ENCODE data around the gene GBP6. TPM values are rescaled to one million over a fixed set of nuclear protein-coding genes. Genes with fewer than 3 reads are reported as not detected.
"Not testable (repeated sequence)": the region's sequence is repeated elsewhere in the genome, so short reads cannot be mapped to it uniquely, and the experiment has no call there.

The GBP6 gene
- total RNA-seq, 3 donors from 2014 or later, result 0.44 TPM; not detected in 2

- no peak for TF ChIP-seq POLR2AphosphoS5 (IDR thresholded peaks at IDR 0.05)
- TF ChIP-seq, protein P1, sequence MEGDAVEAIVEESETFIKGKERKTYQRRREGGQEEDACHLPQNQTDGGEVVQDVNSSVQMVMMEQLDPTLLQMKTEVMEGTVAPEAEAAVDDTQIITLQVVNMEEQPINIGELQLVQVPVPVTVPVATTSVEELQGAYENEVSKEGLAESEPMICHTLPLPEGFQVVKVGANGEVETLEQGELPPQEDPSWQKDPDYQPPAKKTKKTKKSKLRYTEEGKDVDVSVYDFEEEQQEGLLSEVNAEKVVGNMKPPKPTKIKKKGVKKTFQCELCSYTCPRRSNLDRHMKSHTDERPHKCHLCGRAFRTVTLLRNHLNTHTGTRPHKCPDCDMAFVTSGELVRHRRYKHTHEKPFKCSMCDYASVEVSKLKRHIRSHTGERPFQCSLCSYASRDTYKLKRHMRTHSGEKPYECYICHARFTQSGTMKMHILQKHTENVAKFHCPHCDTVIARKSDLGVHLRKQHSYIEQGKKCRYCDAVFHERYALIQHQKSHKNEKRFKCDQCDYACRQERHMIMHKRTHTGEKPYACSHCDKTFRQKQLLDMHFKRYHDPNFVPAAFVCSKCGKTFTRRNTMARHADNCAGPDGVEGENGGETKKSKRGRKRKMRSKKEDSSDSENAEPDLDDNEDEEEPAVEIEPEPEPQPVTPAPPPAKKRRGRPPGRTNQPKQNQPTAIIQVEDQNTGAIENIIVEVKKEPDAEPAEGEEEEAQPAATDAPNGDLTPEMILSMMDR (IDR thresholded peaks at IDR 0.05), result no peak
- TF ChIP-seq POLR2A (IDR thresholded peaks at IDR 0.05), result no peak
- no peak overlapping the region for H3K4me3 ChIP-seq
- no peak for DNase-seq (ENCODE audit: low spot score in 2 of 2)
- no peaks in the 10 kb centered on the region for H3K9me3 ChIP-seq
- no peak overlapping the region for H3K27ac ChIP-seq
- no peaks in the 10 kb centered on the region for H3K4me1 ChIP-seq
- no peaks in the 10 kb centered on the region for H3K36me3 ChIP-seq
- intact Hi-C loops (cut with DNase I; ENCODE audit: low total_unique reads), result no loop called here
- H3K27me3 ChIP-seq, result no peaks in the 10 kb centered on the region
Observed at GRCh38 chr1:89405275-89405929, 41.5 kb downstream of the GBP6 start.

DNA sequence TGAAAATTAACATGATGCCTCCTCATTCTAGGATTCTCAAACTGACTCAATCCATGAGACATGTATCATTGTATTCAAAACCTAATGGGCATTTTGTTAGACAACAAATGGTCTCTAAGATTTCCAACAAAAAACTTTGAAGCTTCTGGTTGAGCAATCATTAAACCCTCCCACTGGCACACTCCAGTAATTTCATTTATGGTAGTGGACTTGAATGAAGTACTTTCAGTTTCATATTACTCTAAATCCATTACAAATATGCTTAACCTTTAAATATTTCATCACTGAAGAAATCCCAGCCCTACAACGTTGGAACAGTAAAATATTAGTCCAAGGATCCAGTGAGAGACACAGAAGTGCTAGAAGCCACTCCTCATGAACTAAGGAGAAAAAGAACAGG, 43.5 kb downstream of the GBP6 start:
- no peak for DNase-seq (ENCODE audit: low spot score in 2 of 2)
- TF ChIP-seq POLR2A (IDR thresholded peaks at IDR 0.05) (no peak), POLR2AphosphoS5 (IDR thresholded peaks at IDR 0.05) (no peak)
- TF ChIP-seq, protein P1 (IDR thresholded peaks at IDR 0.05), result no peak
- no peaks in the 10 kb centered on the region for H3K4me1 ChIP-seq
- H3K4me3 ChIP-seq, result peak overlapping the region; percentile 19 to 62 (median 40)
- H3K9me3 ChIP-seq, result no peaks in the 10 kb centered on the region
- H3K36me3 ChIP-seq, result no peaks in the 10 kb centered on the region
- peak overlapping the region; percentile 65 to 78 for H3K27ac ChIP-seq
- H3K27me3 ChIP-seq, result no peaks in the 10 kb centered on the region
- intact Hi-C loops (cut with DNase I; ENCODE audit: low total_unique reads), result no loop called here

DNA sequence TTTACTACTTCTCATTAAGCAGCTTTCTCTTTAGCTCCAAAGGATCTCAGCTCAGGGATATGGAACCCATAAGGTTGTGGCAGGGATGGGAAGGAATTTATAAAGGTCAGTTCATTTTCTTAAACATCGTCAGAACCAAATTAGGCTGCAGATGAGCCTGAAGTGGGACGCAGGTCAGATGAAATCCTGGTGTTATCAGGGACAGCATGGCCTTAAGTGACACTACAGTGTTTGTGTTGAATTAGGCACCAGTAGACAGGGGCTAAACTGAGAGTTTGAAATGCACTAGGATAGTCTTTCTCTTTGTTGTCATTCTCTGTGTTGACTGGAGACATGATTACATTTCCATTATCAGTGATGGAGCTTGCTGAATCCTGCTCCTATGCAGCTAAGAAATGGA, 43.9 kb downstream of the GBP6 start:
- Histone ChIP-seq H3K4me3 (peak overlapping the region; percentile 19 to 62 (median 40)), H3K27ac (peak overlapping the region; percentile 65 to 78)

DNA sequence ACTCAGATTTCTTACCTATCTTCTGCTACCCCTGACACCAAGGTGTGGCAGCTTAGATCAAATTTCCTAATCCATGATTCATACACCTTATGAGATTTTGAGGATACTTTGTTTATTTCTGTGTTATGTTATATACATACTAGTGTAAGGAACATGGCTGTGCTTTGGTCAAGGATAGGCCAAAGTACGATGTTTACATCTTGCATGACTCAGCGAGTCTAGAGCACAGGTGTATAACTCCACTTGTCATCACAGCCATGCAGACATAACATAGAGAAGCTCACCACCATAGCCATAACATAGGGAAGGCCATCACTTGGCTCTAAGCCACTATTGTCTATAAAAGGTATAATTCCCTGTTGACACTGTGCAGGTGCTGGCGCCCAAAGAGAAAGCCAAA, 61.2 kb downstream of the GBP6 start:
- no peak overlapping the region for H3K4me3 ChIP-seq
- intact Hi-C loops (cut with DNase I; ENCODE audit: low total_unique reads), result no loop called here
- no peaks in the 10 kb centered on the region for H3K4me1 ChIP-seq
- no peaks in the 10 kb centered on the region for H3K36me3 ChIP-seq
- TF ChIP-seq POLR2A (IDR thresholded peaks at IDR 0.05), result no peak
- TF ChIP-seq, protein P1 (IDR thresholded peaks at IDR 0.05), result no peak
- TF ChIP-seq POLR2AphosphoS5 (IDR thresholded peaks at IDR 0.05), result no peak
- no peaks in the 10 kb centered on the region for H3K9me3 ChIP-seq
- no peak overlapping the region for H3K27ac ChIP-seq
- DNase-seq (ENCODE audit: low spot score in 2 of 2), result no peak
- no peaks in the 10 kb centered on the region for H3K27me3 ChIP-seq

More for the DNA sequence above, 43.9 kb downstream of the GBP6 start:
- H3K36me3 ChIP-seq; H3K27me3 ChIP-seq; intact Hi-C loops (cut with DNase I; ENCODE audit: low total_unique reads); H3K9me3 ChIP-seq; H3K4me1 ChIP-seq; DNase-seq (ENCODE audit: low spot score in 2 of 2): not testable (repeated sequence)

DNA sequence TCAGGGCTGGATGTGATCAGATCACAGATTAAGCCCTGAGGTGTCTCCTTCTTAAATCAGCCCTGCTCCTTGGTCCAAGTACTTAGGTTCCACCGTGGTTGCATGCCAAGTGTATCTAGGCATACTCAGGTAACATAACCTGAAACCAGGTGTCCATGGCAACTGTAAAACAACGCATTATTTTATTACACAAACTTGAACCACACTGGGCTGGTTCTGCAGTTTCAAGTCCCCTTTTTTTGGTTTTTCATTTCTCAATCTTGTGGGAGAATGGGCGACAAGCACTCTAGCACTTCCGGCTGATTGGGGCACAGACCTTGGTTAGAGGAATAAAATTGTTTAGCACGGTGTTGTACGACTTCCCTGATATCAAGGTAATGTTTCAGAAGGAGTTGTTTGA, 65.2 kb downstream of the GBP6 start:
- TF ChIP-seq, protein P1 (IDR thresholded peaks at IDR 0.05), result no peak
- no peak for TF ChIP-seq POLR2A (IDR thresholded peaks at IDR 0.05)
- TF ChIP-seq POLR2AphosphoS5 (IDR thresholded peaks at IDR 0.05), result no peak
- H3K9me3 ChIP-seq, result no peaks in the 10 kb centered on the region
- no peaks in the 10 kb centered on the region for H3K4me1 ChIP-seq
- no peak for DNase-seq (ENCODE audit: low spot score in 2 of 2)
- H3K36me3 ChIP-seq, result no peaks in the 10 kb centered on the region
- H3K4me3 ChIP-seq, result no peak overlapping the region
- no peaks in the 10 kb centered on the region for H3K27me3 ChIP-seq
- no peak overlapping the region for H3K27ac ChIP-seq
- intact Hi-C loops (cut with DNase I; ENCODE audit: low total_unique reads), result no loop called here

- H3K4me3 ChIP-seq; H3K9me3 ChIP-seq; DNase-seq (ENCODE audit: low spot score in 2 of 2); H3K36me3 ChIP-seq; H3K27me3 ChIP-seq; H3K4me1 ChIP-seq; intact Hi-C loops (cut with DNase I; ENCODE audit: low total_unique reads); H3K27ac ChIP-seq: not testable (repeated sequence)
Observed at GRCh38 chr1:89429681-89430080, 65.8 kb downstream of the GBP6 start.

All from breast epithelium (tissue), 4 donors.